ENCODE results near the gene KRR1. TPM values are rescaled to one million over a fixed set of nuclear protein-coding genes. Genes with fewer than 3 reads are reported as not detected.

KRR1 gene
- 36.3 TPM for polyA plus RNA-seq (2013, experiment 1 of 4)
- polyA plus RNA-seq (2013, experiment 2 of 4) = 39.2 TPM
- polyA plus RNA-seq (2013, experiment 3 of 4) = 32.7 TPM
- 35.8 TPM for polyA plus RNA-seq (2013, experiment 4 of 4)

DNA sequence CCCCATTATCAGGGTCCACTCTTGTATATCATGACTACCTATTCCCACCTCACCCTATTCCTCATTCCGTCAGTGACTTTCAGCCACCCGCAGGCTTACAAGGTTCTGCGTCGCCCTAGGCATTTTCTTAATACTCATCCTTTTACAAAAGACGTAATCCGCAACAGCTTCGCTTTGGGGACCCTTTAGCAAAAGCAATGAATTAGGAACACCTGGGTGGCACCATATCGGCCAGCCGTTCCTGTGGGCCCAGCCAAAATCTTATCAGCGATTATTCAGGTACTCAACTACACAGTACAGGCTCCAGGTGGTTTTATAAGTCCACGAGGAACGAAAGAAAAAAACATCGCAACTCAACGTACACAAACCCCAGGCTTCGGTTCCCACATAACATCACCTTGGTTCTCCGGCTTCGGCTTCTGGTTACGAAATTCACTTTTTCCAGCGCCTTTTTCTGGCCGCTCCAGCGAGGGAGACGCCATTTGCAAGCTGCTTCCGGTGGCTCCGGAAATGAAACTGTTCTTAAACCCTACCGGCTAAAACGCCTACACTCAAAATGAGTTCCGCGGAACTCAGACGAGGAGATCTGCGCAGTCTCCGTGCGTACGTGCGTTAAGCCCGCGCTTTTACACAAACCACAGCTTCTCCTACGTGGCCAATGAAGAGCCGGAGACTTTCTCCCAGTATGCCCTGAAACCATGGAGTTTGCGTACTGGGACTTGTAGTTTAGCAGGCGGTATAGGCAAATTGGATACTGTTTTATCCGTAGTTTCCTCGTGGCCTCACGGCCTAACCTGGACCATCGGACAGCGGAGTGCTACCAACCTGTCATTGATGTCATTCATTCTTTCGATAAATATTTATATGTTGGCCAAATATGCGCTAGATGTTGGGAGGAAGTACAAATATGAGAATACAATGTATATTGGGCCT, at the start of gene KRR1:
Gene KRR1, minus strand, starts transcription at position 494 of the 933 bp plus-strand sequence. Its CDS starts 12 bp downstream, at position 482.
- H3K4me3 ChIP-seq (ENCODE audit: insufficient read depth, low read depth, low read length) = peak within 1 kb of the TSS; percentile 97
- no peak within 1 kb of the TSS for H3K27ac ChIP-seq (ENCODE audit: insufficient read depth, low read depth, low read length, poor library complexity, severe bottlenecking)
- no peaks in the 10 kb centered on the region for H3K36me3 ChIP-seq (ENCODE audit: control insufficient read depth, insufficient read depth, low read length)
- WGBS, 2 experiments = 7 to 8% methylated on average over 47 of the region's 47 CpGs
- no peaks in the 10 kb centered on the region for H3K9me3 ChIP-seq (ENCODE audit: control insufficient read depth, low read length)
- H3K4me1 ChIP-seq (ENCODE audit: control insufficient read depth, insufficient read depth, low read length) = peaks cover 3% of the 10 kb centered on the region
- H3K27me3 ChIP-seq (ENCODE audit: control insufficient read depth, insufficient read depth, low read length, poor library complexity, severe bottlenecking) = no peaks in the 10 kb centered on the region

DNA sequence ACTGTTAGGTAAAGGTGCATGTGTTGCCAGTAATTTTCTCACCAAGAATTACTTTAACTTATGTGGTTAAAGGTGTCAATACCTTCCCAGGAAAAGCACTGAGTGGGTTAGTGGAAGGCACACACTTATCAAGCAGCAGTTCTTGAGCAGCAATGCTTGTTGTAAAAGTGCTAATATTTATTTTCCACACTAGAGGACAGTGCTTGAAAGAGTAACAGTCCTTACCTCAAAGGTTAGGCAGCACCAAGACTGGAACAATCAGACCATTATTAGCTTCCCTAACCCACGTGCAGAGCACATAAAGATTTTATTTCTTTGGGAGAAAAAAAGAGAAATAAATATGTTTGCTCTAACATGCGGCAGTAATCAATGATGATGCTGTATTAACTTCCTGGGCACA, 48.8 kb upstream of the KRR1 start:
- 78 to 88% methylated on average over 2 of the region's 2 CpGs for WGBS, 2 experiments

DNA sequence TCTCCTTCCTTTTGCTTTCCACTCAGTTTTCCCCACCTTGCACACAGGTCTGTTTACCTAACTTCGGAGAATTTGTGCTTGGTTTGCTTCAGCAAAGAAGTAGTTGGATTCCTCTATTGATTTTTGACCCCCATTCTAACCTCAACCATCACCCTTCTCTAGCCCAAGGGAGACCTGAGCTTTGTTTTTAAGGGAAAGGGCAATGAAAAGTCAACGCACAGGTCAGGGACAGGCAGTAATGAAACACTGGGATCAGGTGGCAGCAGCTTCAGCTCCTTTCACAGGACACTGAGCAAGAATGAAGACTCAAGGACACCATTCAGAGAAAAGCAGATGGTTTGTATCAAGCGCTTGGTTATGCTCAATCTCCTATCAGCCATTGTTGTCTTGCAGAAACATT, 46.9 kb upstream of the KRR1 start:
- Histone ChIP-seq H3K9me3 (ENCODE audit: control insufficient read depth, low read length) (no peaks in the 10 kb centered on the region), H3K36me3 (ENCODE audit: control insufficient read depth, insufficient read depth, low read length) (no peaks in the 10 kb centered on the region), H3K27me3 (ENCODE audit: control insufficient read depth, insufficient read depth, low read length, poor library complexity, severe bottlenecking) (no peaks in the 10 kb centered on the region), H3K4me1 (ENCODE audit: control insufficient read depth, insufficient read depth, low read length) (peaks cover 6% of the 10 kb centered on the region), H3K4me3 (ENCODE audit: insufficient read depth, low read depth, low read length) (no peak overlapping the region), H3K27ac (ENCODE audit: insufficient read depth, low read depth, low read length, poor library complexity, severe bottlenecking) (no peak overlapping the region)
- 96 to 98% methylated on average over 3 of the region's 3 CpGs for WGBS, 2 experiments

More for the DNA sequence above, 48.8 kb upstream of the KRR1 start:
- Histone ChIP-seq H3K4me3 (ENCODE audit: insufficient read depth, low read depth, low read length) (no peak overlapping the region), H3K9me3 (ENCODE audit: control insufficient read depth, low read length) (no peaks in the 10 kb centered on the region), H3K27ac (ENCODE audit: insufficient read depth, low read depth, low read length, poor library complexity, severe bottlenecking) (no peak overlapping the region), H3K4me1 (ENCODE audit: control insufficient read depth, insufficient read depth, low read length) (no peaks in the 10 kb centered on the region), H3K36me3 (ENCODE audit: control insufficient read depth, insufficient read depth, low read length) (no peaks in the 10 kb centered on the region), H3K27me3 (ENCODE audit: control insufficient read depth, insufficient read depth, low read length, poor library complexity, severe bottlenecking) (no peaks in the 10 kb centered on the region)

DNA sequence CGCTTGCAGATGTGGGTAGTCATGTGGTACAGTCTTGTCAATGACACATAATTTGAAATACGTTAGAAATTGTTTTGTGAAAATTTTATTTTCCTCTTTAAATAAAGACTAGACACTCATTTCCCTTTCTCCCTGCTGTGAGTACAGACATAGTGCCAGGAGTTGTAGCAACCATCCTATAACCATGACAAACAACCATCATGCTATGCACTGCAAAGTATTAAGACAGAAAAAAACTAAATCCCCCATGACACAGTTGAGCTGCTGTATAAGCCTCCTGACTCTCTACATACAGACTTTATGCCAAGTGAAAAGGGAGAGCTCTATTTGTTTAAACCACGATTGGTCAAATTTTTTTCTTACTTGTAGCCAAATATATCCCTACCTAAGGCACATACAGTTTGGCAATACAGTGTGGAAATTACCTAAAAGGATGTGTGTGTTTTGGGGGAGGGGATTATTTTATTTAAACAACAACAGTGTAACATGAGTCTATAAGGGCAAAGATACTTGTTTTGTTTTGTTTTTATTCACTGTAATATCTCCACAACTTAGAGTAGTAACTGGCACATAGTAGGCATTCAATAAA, 45.0 kb upstream of the KRR1 start:
- Histone ChIP-seq H3K36me3 (ENCODE audit: control insufficient read depth, insufficient read depth, low read length) (no peaks in the 10 kb centered on the region), H3K4me1 (ENCODE audit: control insufficient read depth, insufficient read depth, low read length) (peaks cover 6% of the 10 kb centered on the region), H3K4me3 (ENCODE audit: insufficient read depth, low read depth, low read length) (no peak overlapping the region), H3K9me3 (ENCODE audit: control insufficient read depth, low read length) (no peaks in the 10 kb centered on the region), H3K27me3 (ENCODE audit: control insufficient read depth, insufficient read depth, low read length, poor library complexity, severe bottlenecking) (no peaks in the 10 kb centered on the region), H3K27ac (ENCODE audit: insufficient read depth, low read depth, low read length, poor library complexity, severe bottlenecking) (no peak overlapping the region)
- WGBS, 2 experiments = 75 to 91% methylated on average over 1 to 3 of the region's 3 CpGs

DNA sequence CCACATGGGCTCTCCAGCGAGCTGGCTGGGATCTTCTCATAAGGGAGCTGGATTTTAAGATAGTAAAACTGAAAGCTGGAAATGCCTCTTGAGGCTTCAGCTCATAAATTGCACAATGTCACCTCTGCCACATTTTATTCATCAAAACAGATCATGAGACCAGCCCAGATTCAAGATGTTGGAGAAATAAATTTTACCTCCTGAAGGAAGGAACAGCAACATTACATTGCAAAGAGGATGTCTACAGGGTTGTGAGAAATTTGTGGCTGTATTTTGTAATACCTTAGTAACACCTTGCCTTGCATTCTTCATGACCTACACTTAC, 43.1 kb upstream of the KRR1 start:
- Histone ChIP-seq H3K27me3 (ENCODE audit: control insufficient read depth, insufficient read depth, low read length, poor library complexity, severe bottlenecking) (no peaks in the 10 kb centered on the region), H3K4me1 (ENCODE audit: control insufficient read depth, insufficient read depth, low read length) (peaks cover 6% of the 10 kb centered on the region), H3K4me3 (ENCODE audit: insufficient read depth, low read depth, low read length) (no peak overlapping the region), H3K36me3 (ENCODE audit: control insufficient read depth, insufficient read depth, low read length) (no peaks in the 10 kb centered on the region), H3K9me3 (ENCODE audit: control insufficient read depth, low read length) (no peaks in the 10 kb centered on the region), H3K27ac (ENCODE audit: insufficient read depth, low read depth, low read length, poor library complexity, severe bottlenecking) (no peak overlapping the region)
- 89 to 100% methylated on average over 1 of the region's 1 CpG for WGBS, 2 experiments

DNA sequence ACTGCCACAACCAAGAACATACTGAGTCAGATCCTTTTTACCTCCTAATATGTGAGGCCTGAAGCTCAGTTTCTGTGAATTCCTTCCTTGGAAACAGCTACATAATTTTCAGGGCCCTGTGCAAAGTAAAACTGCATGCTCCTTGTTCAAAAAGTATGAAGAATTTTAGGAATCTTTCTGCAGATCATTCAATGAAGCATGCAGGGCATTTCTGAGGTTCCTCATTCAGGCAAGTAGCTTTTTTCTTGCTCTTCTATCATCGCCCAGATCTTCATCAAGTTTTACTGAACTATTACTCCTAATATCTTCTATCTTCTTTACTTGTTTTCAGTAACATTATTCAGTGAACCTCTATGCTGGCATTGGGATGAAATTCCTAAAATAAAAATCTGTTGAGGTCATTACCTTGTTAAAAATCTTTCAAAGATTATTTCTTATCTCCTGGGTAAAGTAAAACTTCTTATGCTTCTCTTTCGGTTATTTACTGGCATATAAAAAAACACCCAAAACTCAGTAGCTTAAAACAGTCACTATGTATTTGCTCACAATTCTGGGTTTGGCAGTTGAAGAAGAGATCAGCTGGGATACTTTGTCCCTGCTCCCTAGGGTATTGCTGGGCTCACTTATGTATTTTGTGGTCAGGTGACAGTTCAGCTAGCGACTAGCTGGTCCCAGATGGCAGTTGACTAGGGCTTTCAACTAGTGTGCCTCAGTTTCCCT, 42.6 kb upstream of the KRR1 start:
- H3K36me3 ChIP-seq (ENCODE audit: control insufficient read depth, insufficient read depth, low read length) = no peaks in the 10 kb centered on the region
- peaks cover 6% of the 10 kb centered on the region for H3K4me1 ChIP-seq (ENCODE audit: control insufficient read depth, insufficient read depth, low read length)
- H3K27ac ChIP-seq (ENCODE audit: insufficient read depth, low read depth, low read length, poor library complexity, severe bottlenecking) = no peak overlapping the region
- H3K27me3 ChIP-seq (ENCODE audit: control insufficient read depth, insufficient read depth, low read length, poor library complexity, severe bottlenecking) = no peaks in the 10 kb centered on the region
- H3K4me3 ChIP-seq (ENCODE audit: insufficient read depth, low read depth, low read length) = no peak overlapping the region
- WGBS, 2 experiments = 96 to 98% methylated on average over 3 of the region's 3 CpGs
- H3K9me3 ChIP-seq (ENCODE audit: control insufficient read depth, low read length) = no peaks in the 10 kb centered on the region

DNA sequence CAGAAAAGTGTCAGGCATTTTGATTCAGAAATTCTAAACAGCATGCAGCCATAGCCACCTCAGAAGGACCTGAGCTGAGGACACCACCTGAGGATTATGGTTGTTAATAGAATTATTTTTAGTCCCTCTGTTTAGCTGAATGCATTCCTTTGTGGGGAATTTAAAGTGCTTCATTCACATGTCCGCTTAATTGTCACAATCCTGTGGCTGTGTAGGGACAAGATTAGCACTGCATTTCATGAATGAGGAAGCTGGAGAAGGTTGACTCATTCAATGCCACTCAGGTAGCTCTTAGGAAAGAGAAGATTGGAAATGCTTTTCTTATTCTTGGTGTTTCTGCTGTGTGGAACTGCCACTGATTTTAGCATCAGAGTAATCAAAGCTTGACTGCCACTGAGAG, 42.0 kb upstream of the KRR1 start:
- Histone ChIP-seq H3K9me3 (ENCODE audit: control insufficient read depth, low read length) (no peaks in the 10 kb centered on the region), H3K27me3 (ENCODE audit: control insufficient read depth, insufficient read depth, low read length, poor library complexity, severe bottlenecking) (no peaks in the 10 kb centered on the region), H3K4me3 (ENCODE audit: insufficient read depth, low read depth, low read length) (no peak overlapping the region), H3K36me3 (ENCODE audit: control insufficient read depth, insufficient read depth, low read length) (no peaks in the 10 kb centered on the region), H3K27ac (ENCODE audit: insufficient read depth, low read depth, low read length, poor library complexity, severe bottlenecking) (no peak overlapping the region), H3K4me1 (ENCODE audit: control insufficient read depth, insufficient read depth, low read length) (peaks cover 6% of the 10 kb centered on the region)
- WGBS, 2 experiments = 71 to 81% methylated on average over 1 of the region's 1 CpG

DNA sequence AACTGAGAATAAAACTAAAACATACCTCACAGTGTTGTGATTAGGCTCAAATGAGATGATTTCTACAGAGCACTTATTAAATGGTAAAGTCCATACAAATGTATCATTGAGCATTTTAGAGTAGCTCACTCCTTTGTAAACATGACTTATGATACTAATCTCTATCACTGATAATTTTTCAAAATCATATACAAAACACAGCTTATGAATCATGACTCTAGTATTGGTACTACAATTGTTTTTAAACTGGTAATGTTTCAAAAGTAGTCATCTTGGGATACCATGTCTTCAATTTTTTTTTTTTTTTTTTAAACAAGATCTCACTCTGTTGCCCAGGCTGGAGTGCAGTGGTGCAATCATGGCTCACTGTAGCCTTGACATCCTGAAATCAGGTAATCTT, 40.1 kb upstream of the KRR1 start:
- no peaks in the 10 kb centered on the region for H3K27me3 ChIP-seq (ENCODE audit: control insufficient read depth, insufficient read depth, low read length, poor library complexity, severe bottlenecking)
- no peaks in the 10 kb centered on the region for H3K9me3 ChIP-seq (ENCODE audit: control insufficient read depth, low read length)
- no peak overlapping the region for H3K4me3 ChIP-seq (ENCODE audit: insufficient read depth, low read depth, low read length)
- no peak overlapping the region for H3K27ac ChIP-seq (ENCODE audit: insufficient read depth, low read depth, low read length, poor library complexity, severe bottlenecking)
- peaks cover 6% of the 10 kb centered on the region for H3K4me1 ChIP-seq (ENCODE audit: control insufficient read depth, insufficient read depth, low read length)
- no peaks in the 10 kb centered on the region for H3K36me3 ChIP-seq (ENCODE audit: control insufficient read depth, insufficient read depth, low read length)

DNA sequence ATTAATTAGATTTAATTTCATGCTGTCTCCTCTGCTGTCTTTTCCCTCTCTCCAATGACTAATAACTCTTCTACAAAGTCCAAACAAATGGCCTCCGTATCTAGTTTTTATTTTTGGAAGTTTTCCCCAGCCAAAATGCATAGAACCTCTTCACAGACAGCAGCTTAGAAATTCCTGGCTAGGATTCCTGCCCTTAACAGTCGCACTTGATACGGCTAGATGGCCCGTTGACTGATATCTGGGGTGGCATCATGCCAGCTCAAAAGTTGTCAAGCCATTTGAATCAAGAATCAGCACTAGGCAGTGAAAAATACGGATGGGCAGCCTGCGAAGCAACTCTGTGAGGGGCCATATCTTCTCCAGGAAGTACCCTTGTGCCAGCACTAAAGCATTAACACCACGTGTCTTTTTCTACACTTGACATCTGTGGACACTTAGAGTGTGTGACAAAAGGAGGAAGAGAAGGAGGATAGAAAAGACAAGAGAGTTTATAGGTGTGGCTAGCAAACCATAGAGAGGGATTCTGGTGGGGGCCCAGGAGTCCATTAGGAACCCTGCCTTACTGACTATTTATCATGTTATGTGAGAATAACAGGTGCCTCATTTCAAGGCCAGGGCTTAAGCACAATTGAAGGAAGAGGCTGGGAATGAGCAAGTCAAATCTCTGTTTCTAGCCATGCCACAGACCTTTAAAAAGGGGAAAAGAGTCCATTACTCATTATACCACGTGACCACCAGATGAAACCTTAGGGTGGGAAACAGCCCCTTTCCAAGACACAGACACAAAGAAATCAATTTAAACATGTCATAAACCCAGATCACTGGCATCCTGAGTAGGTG, 39.2 kb upstream of the KRR1 start:
- no peak overlapping the region for H3K27ac ChIP-seq (ENCODE audit: insufficient read depth, low read depth, low read length, poor library complexity, severe bottlenecking)
- 80 to 82% methylated on average over 8 of the region's 8 CpGs for WGBS, 2 experiments

More for the DNA sequence above, 39.2 kb upstream of the KRR1 start:
- Histone ChIP-seq H3K4me1 (ENCODE audit: control insufficient read depth, insufficient read depth, low read length) (peaks cover 6% of the 10 kb centered on the region), H3K36me3 (ENCODE audit: control insufficient read depth, insufficient read depth, low read length) (no peaks in the 10 kb centered on the region), H3K4me3 (ENCODE audit: insufficient read depth, low read depth, low read length) (no peak overlapping the region), H3K27me3 (ENCODE audit: control insufficient read depth, insufficient read depth, low read length, poor library complexity, severe bottlenecking) (no peaks in the 10 kb centered on the region), H3K9me3 (ENCODE audit: control insufficient read depth, low read length) (no peaks in the 10 kb centered on the region)

All from ectodermal cell (in vitro differentiated cells).